CD14-positive monocyte (primary cell): ENCODE results near the gene IBSP. TPM values are rescaled to one million over a fixed set of nuclear protein-coding genes. Genes with fewer than 3 reads are reported as not detected.

Experiments
- DNase-seq, 3 donors: peaks; one replicate each; pipeline ENCODE4 v3.0.0-alpha.2; 2011 to 2022
- H2AFZ ChIP-seq: 2 replicates; pipeline ENCODE4 v1.6.0; 2012; ENCODE audit warnings: mild to moderate bottlenecking, low read depth, low read length, inconsistent platforms; ENCODE audit not compliant: insufficient read depth, poor library complexity, severe bottlenecking
- H3K27ac ChIP-seq, 2 donors: 1 replicate in 1 of 2; 2 replicates in 1 of 2; pipeline ENCODE4 v1.5.1; 2012 to 2013; ENCODE audit warnings: low read length in 2 of 2, control low read depth in 1 of 2, inconsistent platforms in 1 of 2, low read depth in 1 of 2, mild to moderate bottlenecking in 1 of 2
- H3K27me3 ChIP-seq, 2 donors: one replicate each; pipeline versions ENCODE4 v1.6.0 to v1.6.1; 2011 to 2013; ENCODE audit warnings: low read length in 2 of 2; ENCODE audit not compliant: control insufficient read depth in 2 of 2, insufficient read depth in 2 of 2
- H3K36me3 ChIP-seq, 2 donors: replicated peaks in 1 of 2; 1 replicate in 1 of 2; 2 replicates in 1 of 2; pipeline versions ENCODE4 v1.5.1 to v1.6.1; 2012 to 2013; ENCODE audit warnings: low read length in 2 of 2, control low read depth in 1 of 2, inconsistent platforms in 1 of 2, mild to moderate bottlenecking in 1 of 2; ENCODE audit not compliant: insufficient read depth in 2 of 2, control insufficient read depth in 1 of 2
- H3K4me1 ChIP-seq, 2 donors: 1 replicate in 1 of 2; 2 replicates in 1 of 2; pipeline versions ENCODE4 v1.5.1 to v1.6.1; 2012 to 2013; ENCODE audit warnings: low read length in 2 of 2, control low read depth in 1 of 2, inconsistent platforms in 1 of 2, mild to moderate bottlenecking in 1 of 2, moderate library complexity in 1 of 2; ENCODE audit not compliant: insufficient read depth in 2 of 2, control insufficient read depth in 1 of 2
- H3K4me2 ChIP-seq: replicated peaks from 2 replicates; pipeline ENCODE3; 2012; ENCODE audit warnings: low read length, moderate library complexity, mild to moderate bottlenecking; ENCODE audit not compliant: poor library complexity, severe bottlenecking; ENCODE audit errors: extremely low read depth
- H3K4me3 ChIP-seq, 3 experiments: fragments of 200-600 bp in 1 of 3; sonication (generic) in 1 of 3; replicated peaks in 1 of 3; 1 replicate in 2 of 3; 2 replicates in 1 of 3; pipeline ENCODE4 v1.5.1; 2011 to 2013; ENCODE audit warnings: low read length in 3 of 3, mild to moderate bottlenecking in 3 of 3, control low read depth in 2 of 3, low read depth in 2 of 3, inconsistent platforms in 1 of 3, moderate library complexity in 1 of 3
- H3K79me2 ChIP-seq: 2 replicates; pipeline ENCODE4 v1.6.0; 2012; ENCODE audit warnings: mild to moderate bottlenecking, control low read depth, inconsistent platforms, low read length, moderate library complexity; ENCODE audit not compliant: insufficient read depth
- H3K9ac ChIP-seq: 2 replicates; pipeline ENCODE4 v1.6.0; 2017; ENCODE audit warnings: low read length, mild to moderate bottlenecking; ENCODE audit not compliant: insufficient read depth, poor library complexity, severe bottlenecking
- H3K9me3 ChIP-seq, 2 donors: replicated peaks in 1 of 2; 1 replicate in 1 of 2; 2 replicates in 1 of 2; pipeline versions ENCODE4 v1.5.1 to v1.6.1; 2012 to 2013; ENCODE audit warnings: low read length in 2 of 2, control low read depth in 1 of 2; ENCODE audit not compliant: control insufficient read depth in 1 of 2, insufficient read depth in 1 of 2
- H4K20me1 ChIP-seq: 2 replicates; pipeline ENCODE4 v1.6.0; 2012; ENCODE audit warnings: mild to moderate bottlenecking, low read length, control low read depth, moderate library complexity; ENCODE audit not compliant: insufficient read depth
- H3K27ac Mint-ChIP-seq, 7 donors: one replicate each; pipeline ENCODE4 v1.8.0; 2020; ENCODE audit warnings: mild to moderate bottlenecking in 7 of 7, mixed read lengths in 7 of 7, moderate library complexity in 6 of 7, inconsistent platforms in 2 of 7
- H3K27me3 Mint-ChIP-seq, 3 donors: one replicate each; pipeline ENCODE4 v1.8.0; 2021 to 2022; ENCODE audit warnings: low read depth in 3 of 3, mild to moderate bottlenecking in 3 of 3, mixed read lengths in 3 of 3, moderate library complexity in 3 of 3, inconsistent platforms in 1 of 3
- H3K36me3 Mint-ChIP-seq, 2 donors: one replicate each; pipeline ENCODE4 v1.8.0; 2020; ENCODE audit warnings: mixed read lengths in 2 of 2, inconsistent platforms in 1 of 2, mild to moderate bottlenecking in 1 of 2
- H3K4me1 Mint-ChIP-seq: one replicate; pipeline ENCODE4 v1.8.0; 2020; ENCODE audit warnings: mild to moderate bottlenecking, mixed read lengths
- H3K4me3 Mint-ChIP-seq, 2 donors: one replicate each; pipeline ENCODE4 v1.8.0; 2020; ENCODE audit warnings: mild to moderate bottlenecking in 2 of 2, mixed read lengths in 2 of 2, moderate library complexity in 1 of 2
- H3K9me3 Mint-ChIP-seq, 7 donors: one replicate each; pipeline ENCODE4 v1.8.0; 2020 to 2022; ENCODE audit warnings: mixed read lengths in 7 of 7, mild to moderate bottlenecking in 6 of 7, moderate library complexity in 6 of 7, inconsistent platforms in 2 of 7
- CTCF ChIP-seq: fragments of 200-600 bp; IDR thresholded peaks from one replicate; pipeline ENCODE4 v1.8.0; 2022; ENCODE audit warnings: antibody characterized with exemption, mild to moderate bottlenecking
- WGBS: methylation state at CpG from one replicate; pipeline ENCODE4 v1.1.5; 2013; ENCODE audit warnings: missing lambda C conversion rate; ENCODE audit not compliant: insufficient coverage; 5-methylcytosine and 5-hydroxymethylcytosine counted together
- intact Hi-C, 2 donors: fragments of 100-400 bp; cut with micrococcal nuclease; formaldehyde crosslinking; loops; one replicate each; pipeline versions ENCODE4 v1.15.0 to v1.15.1; 2023
- polyA plus RNA-seq, 3 donors: library from polyadenylated mRNA; depleted of rRNA in 1 of 3; unstranded in 2 of 3; stranded (reverse) in 1 of 3; fragments of 300-500 nt in 2 of 3; fragments of >200 nt in 1 of 3; fragmentation: Illumina TruSeq in 2 of 3; gene quantifications; 1 replicate in 2 of 3; 2 replicates in 1 of 3; pipeline ENCODE4 v1.2.3, GENCODE V29; 2012 to 2021

IBSP gene
- polyA plus RNA-seq, 3 donors, result not detected

GRCh38 chr4:87823724-87824123 lies 24.4 kb downstream of the IBSP start:
- Histone ChIP-seq H2AFZ (no peak overlapping the region), H3K79me2 (no peaks in the 10 kb centered on the region), H3K9me3 (peaks cover 0 to 3% of the 10 kb centered on the region in 2 donors), H3K4me2 (no peak overlapping the region), H3K36me3 (no peaks in the 10 kb centered on the region), H3K27ac (no peak overlapping the region), H4K20me1 (no peaks in the 10 kb centered on the region), H3K27me3 (no peaks in the 10 kb centered on the region), H3K4me1 (no peaks in the 10 kb centered on the region), H3K9ac (no peak overlapping the region), H3K4me3 (no peak overlapping the region)
- Mint-ChIP-seq H3K4me3 (no peak overlapping the region), H3K9me3 (peaks cover 0 to 14% (median 2%) of the 10 kb centered on the region in 7 donors), H3K4me1 (no peaks in the 10 kb centered on the region), H3K27ac (no peak overlapping the region), H3K36me3 (no peaks in the 10 kb centered on the region), H3K27me3 (peaks cover 0 to 3% (median 0%) of the 10 kb centered on the region in 3 donors)
- intact Hi-C loops, result no loop called here
- no peak for TF ChIP-seq CTCF
- WGBS, result no CpG with 5 or more reads among the region's 1 CpG
- DNase-seq, result no peak

GRCh38 chr4:87824352-87824751 lies 25.0 kb downstream of the IBSP start:
- Mint-ChIP-seq H3K36me3 (no peaks in the 10 kb centered on the region), H3K4me1 (no peaks in the 10 kb centered on the region), H3K27me3 (no peaks in the 10 kb centered on the region), H3K4me3 (no peak overlapping the region), H3K27ac (no peak overlapping the region), H3K9me3 (peaks cover 0 to 10% (median 2%) of the 10 kb centered on the region in 7 donors)
- Histone ChIP-seq H4K20me1 (no peaks in the 10 kb centered on the region), H3K79me2 (no peaks in the 10 kb centered on the region), H3K27me3 (no peaks in the 10 kb centered on the region), H3K4me1 (no peaks in the 10 kb centered on the region), H3K9me3 (no peaks in the 10 kb centered on the region), H3K27ac (no peak overlapping the region), H3K4me2 (no peak overlapping the region), H3K36me3 (no peaks in the 10 kb centered on the region), H3K4me3 (no peak overlapping the region), H2AFZ (no peak overlapping the region), H3K9ac (no peak overlapping the region)
- no peak for DNase-seq
- WGBS, result no CpG with 5 or more reads among the region's 1 CpG
- TF ChIP-seq CTCF, result no peak
- intact Hi-C loops, result no loop called here
